ENCODE measurements around the gene GAB2.

- no peak for TF ChIP-seq RNF2 (IDR thresholded peaks at IDR 0.05; ENCODE audit: borderline replicate concordance, low read depth)
- no peak for TF ChIP-seq POLR2A (IDR thresholded peaks at IDR 0.05; ENCODE audit: low read length)
- TF ChIP-seq SREBF2 (IDR thresholded peaks at IDR 0.05): no peak
- TF ChIP-seq CTCF (IDR thresholded peaks at IDR 0.05): no peak
- TF ChIP-seq CEBPB (IDR thresholded peaks at IDR 0.05): no peak
- TF ChIP-seq USF2 (IDR thresholded peaks at IDR 0.05): no peak
- no peak for TF ChIP-seq ZSCAN20 (CRISPR knock-in tag; IDR thresholded peaks at IDR 0.05)
- TF ChIP-seq ESRRA (IDR thresholded peaks at IDR 0.05; ENCODE audit: borderline replicate concordance, low read length): no peak
- no peak for TF ChIP-seq HMGXB4 (CRISPR knock-in tag; IDR thresholded peaks at IDR 0.05; ENCODE audit: borderline replicate concordance)
- no peak for TF ChIP-seq MAX (IDR thresholded peaks at IDR 0.05)
- TF ChIP-seq HOXA7 (CRISPR knock-in tag; IDR thresholded peaks at IDR 0.05): no peak
- no peak for TF ChIP-seq CHD4 (IDR thresholded peaks at IDR 0.05; ENCODE audit: borderline replicate concordance)
- TF ChIP-seq MYC (IDR thresholded peaks at IDR 0.05; ENCODE audit: borderline replicate concordance, low read length): no peak
Observed at GRCh38 chr11:78400702-78401101, 16.9 kb downstream of the GAB2 start.
